Adipocyte (in vitro differentiated cells): Measurements from ENCODE around the gene TDRKH.

Source experiments
- DNase-seq: peaks from one replicate; pipeline ENCODE4 v3.0.0-alpha.2; 2015; ENCODE audit warnings: low read depth
- H3K27me3 ChIP-seq: replicated peaks from 2 replicates; pipeline ENCODE4 v1.7.0; 2013; ENCODE audit warnings: mild to moderate bottlenecking, low read length, moderate library complexity; ENCODE audit not compliant: control insufficient read depth, insufficient read depth
- H3K36me3 ChIP-seq: 2 replicates; pipeline ENCODE4 v1.7.0; 2013; ENCODE audit warnings: low read length, mild to moderate bottlenecking, moderate library complexity; ENCODE audit not compliant: control insufficient read depth, insufficient read depth, severe bottlenecking
- H3K4me1 ChIP-seq: 2 replicates; pipeline ENCODE4 v1.7.0; 2013; ENCODE audit warnings: mild to moderate bottlenecking, low read length, moderate library complexity; ENCODE audit not compliant: control insufficient read depth, insufficient read depth
- H3K4me3 ChIP-seq: 2 replicates; pipeline ENCODE4 v1.7.0; 2013; ENCODE audit warnings: mild to moderate bottlenecking, low read length, moderate library complexity
- H3K9ac ChIP-seq: 2 replicates; pipeline ENCODE4 v1.7.0; 2013; ENCODE audit warnings: mild to moderate bottlenecking, low read length, moderate library complexity
- H3K9me3 ChIP-seq: 2 replicates; pipeline ENCODE4 v1.7.0; 2013; ENCODE audit warnings: mild to moderate bottlenecking, low read length, moderate library complexity; ENCODE audit not compliant: control insufficient read depth

Gene TDRKH

DNA sequence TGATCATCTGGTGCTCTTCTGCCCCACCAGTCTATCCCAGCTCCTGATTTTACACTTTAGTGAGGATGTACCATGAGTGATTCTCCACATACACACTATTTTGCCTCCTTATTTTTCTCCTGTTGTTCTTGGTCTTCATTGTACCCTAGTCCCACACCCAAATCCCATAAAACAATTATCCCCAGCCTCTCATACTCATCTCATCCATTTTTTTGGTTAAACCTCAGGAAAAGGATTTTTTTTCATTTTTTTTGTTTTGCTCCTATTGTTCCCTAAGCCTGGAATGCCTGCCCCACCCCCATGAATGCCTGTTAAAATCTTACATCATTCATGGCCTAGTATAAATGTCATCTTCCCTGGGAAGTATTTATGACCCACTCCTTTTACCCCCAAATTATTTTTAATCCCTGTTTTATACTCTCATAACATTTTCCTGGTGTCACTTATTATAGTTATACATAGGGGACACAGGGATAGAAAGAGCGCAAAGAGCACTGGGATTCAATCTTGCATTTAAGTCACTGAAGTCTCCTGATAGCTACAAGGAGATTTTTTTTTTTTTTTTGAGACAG is 19.8 kb upstream of the TDRKH start:
- no peaks in the 10 kb centered on the region for H3K9me3 ChIP-seq
- peak overlapping the region; percentile 0 for H3K9ac ChIP-seq
- H3K4me3 ChIP-seq = no peak overlapping the region
- peaks cover 51% of the 10 kb centered on the region for H3K27me3 ChIP-seq
- H3K4me1 ChIP-seq = peaks cover 23% of the 10 kb centered on the region
- H3K36me3 ChIP-seq = no peaks in the 10 kb centered on the region
- no peak for DNase-seq

DNA sequence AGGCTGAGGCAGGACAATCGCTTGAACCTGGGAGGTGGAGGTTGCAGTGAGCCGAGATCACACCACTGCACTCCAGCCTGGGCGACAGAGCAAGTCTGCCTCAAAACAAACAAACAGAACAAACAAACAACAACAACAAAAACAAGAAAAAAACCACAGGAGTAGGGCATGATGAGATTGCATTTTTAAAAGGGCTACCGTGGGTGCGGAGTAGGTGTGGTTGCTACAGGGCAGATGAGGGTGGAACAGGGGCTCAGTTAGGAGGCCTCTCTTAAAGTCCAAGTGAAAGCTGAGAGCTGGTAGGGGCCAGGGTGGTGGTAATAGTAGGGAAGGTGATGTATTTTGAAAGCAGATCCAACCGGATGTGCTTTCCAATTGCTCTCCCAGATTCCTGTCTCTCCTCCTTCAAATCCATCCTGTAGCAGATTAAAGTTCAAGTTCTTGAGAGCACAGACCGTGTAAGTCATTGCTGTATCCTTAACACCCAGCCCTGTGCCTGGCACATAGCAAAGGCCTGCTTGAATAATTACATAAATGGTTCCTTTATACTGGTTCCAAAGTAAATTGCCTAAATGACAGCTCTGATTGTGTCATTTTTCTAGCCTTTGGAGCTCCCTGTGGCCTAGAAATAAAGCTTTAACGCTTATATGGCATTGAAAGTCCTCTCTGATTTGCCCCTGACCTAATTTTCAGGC is 19.1 kb upstream of the TDRKH start:
- no peak overlapping the region for H3K4me3 ChIP-seq
- peaks cover 51% of the 10 kb centered on the region for H3K27me3 ChIP-seq
- H3K9ac ChIP-seq = peak overlapping the region; percentile 0
- peaks cover 23% of the 10 kb centered on the region for H3K4me1 ChIP-seq
- DNase-seq = no peak
- no peaks in the 10 kb centered on the region for H3K9me3 ChIP-seq
- H3K36me3 ChIP-seq = no peaks in the 10 kb centered on the region

DNA sequence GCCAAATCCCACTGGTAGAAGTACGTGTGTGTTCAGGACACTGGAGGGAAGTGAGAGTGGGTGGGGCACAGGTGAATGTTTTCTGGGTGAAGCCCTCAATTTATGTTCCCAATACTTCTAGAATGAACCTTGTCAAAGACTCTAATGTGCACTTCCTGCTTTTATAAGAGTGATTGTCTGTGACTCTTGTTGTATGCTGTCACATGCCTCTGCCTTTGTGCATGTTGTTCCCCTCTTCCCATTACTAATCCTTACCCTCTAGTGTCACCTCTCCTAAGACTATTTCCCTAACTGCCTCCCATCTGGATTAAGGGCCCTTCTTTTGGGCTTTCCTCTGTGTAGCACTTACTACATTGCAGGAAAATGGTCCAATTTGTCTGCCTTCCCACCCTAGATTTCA is 17.5 kb upstream of the TDRKH start:
- Histone ChIP-seq H3K4me3 (no peak overlapping the region), H3K27me3 (peaks cover 56% of the 10 kb centered on the region), H3K36me3 (no peaks in the 10 kb centered on the region), H3K9me3 (no peaks in the 10 kb centered on the region), H3K4me1 (peaks cover 23% of the 10 kb centered on the region), H3K9ac (no peak overlapping the region)
- DNase-seq = no peak

DNA sequence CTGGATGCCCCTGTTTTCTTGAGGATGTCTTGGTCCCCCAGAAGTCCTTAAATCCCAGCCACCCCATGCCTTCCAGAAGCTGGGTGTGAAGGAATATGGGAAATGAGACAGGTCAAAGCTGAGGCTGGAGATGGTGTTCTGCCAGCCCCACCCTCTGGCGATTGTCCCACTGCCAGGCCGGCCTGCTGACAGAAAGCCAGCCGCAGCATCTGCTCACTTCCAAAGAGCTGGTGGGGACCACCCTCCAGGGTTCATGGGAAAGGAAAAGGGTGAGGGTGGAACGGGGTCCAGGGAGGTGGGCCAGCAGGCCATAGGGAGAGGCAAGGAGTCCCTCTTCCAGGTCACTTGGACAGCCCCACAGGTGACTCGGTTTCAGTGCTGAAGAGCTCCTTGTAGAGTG is 16.8 kb upstream of the TDRKH start:
- no peaks in the 10 kb centered on the region for H3K36me3 ChIP-seq
- no peaks in the 10 kb centered on the region for H3K9me3 ChIP-seq
- no peak for DNase-seq
- peaks cover 62% of the 10 kb centered on the region for H3K27me3 ChIP-seq
- H3K9ac ChIP-seq = no peak overlapping the region
- H3K4me1 ChIP-seq = peaks cover 23% of the 10 kb centered on the region
- no peak overlapping the region for H3K4me3 ChIP-seq

DNA sequence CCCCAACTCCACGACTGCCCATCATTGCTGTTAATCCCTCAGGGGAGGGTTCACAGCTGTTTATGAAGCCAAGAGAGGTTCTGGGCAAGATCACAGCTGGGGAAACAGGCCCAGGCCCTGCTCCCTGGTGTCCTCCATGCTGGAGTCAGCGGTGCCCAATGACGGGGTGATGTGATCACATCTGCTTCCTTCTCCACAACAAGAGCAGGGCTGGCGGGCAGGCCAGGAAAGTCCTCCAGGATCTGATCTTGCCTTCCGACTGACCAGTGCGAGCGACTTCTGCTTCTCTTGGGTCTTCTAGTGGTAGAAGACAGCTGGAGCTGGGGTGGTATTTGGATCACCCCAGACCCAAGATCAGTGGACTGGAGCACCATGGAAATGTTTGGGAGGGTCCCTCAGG is 15.9 kb upstream of the TDRKH start:
- Histone ChIP-seq H3K27me3 (peaks cover 70% of the 10 kb centered on the region), H3K4me1 (peaks cover 19% of the 10 kb centered on the region), H3K36me3 (no peaks in the 10 kb centered on the region), H3K9me3 (no peaks in the 10 kb centered on the region), H3K4me3 (no peak overlapping the region), H3K9ac (no peak overlapping the region)
- no peak for DNase-seq

DNA sequence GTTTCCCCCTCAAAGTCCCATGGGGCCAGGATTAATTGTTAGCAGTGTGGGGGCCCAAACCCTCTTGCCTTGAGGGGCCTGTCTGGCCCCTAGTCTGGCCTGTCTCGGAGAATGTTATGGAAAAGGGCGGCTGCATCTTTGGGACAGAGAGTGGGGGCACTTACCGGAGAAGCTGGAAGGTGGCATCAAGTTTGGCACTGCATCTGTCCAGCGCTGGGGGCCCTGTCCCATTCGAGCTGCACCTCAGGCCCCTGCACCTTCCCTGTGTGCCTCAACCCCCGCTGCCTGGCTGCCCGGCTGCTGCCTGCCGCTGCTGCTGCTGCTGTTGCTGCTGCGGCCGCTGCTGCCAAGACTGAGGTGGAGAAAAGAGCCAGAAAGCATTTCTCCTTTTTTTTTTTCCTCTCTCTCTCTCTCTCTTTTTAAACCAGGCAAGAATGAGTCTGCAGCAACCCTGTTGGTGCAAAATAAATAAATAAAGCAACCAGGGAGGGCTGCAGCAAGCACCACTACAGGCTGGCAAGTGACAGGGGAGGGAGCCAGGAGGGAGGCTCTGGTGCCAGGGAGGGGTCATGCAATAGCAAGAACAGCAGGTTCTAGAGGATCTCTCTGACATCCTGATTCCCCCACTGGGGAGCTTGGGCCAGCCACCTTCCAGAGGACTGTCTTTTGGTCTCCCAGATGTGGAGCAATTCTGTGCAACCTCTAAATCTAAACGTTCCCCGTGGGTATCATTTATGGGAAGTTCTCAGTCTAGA is 14.9 kb upstream of the TDRKH start, which contains the start of gene LINGO4:
Gene LINGO4, minus strand, starts transcription at position 354 of the 755 bp plus-strand sequence. CDS start 2,715 bp downstream, outside the sequence.
- H3K4me3 ChIP-seq = no peak within 1 kb of the TSS
- DNase-seq = no peak
- peaks cover 12% of the 10 kb centered on the region for H3K4me1 ChIP-seq
- no peak within 1 kb of the TSS for H3K9ac ChIP-seq
- H3K9me3 ChIP-seq = no peaks in the 10 kb centered on the region
- peaks cover 80% of the 10 kb centered on the region for H3K27me3 ChIP-seq
- H3K36me3 ChIP-seq = no peaks in the 10 kb centered on the region

DNA sequence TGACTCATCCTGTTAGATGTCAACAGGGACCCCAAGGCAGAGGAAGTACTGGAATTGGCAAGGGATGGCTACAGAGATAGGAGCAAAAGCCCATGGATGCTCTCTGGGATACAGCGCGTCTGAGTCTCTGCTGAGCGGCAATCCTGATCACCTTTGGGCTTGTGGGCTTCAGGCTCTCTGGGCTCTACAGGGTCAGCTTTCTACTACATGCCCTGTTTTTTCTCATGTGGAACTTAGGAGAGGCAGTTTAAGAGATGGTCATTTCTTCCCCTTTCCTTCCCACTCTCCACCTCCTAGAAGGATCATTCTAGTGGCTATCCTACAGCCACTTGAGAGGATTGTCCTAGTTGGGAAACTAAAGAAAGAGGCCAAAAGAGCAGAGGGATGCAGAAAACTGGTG is 13.6 kb upstream of the TDRKH start:
- no peaks in the 10 kb centered on the region for H3K9me3 ChIP-seq
- peaks cover 92% of the 10 kb centered on the region for H3K27me3 ChIP-seq
- H3K36me3 ChIP-seq = no peaks in the 10 kb centered on the region
- H3K4me1 ChIP-seq = no peaks in the 10 kb centered on the region
- H3K4me3 ChIP-seq = no peak overlapping the region
- DNase-seq = no peak
- no peak overlapping the region for H3K9ac ChIP-seq

DNA sequence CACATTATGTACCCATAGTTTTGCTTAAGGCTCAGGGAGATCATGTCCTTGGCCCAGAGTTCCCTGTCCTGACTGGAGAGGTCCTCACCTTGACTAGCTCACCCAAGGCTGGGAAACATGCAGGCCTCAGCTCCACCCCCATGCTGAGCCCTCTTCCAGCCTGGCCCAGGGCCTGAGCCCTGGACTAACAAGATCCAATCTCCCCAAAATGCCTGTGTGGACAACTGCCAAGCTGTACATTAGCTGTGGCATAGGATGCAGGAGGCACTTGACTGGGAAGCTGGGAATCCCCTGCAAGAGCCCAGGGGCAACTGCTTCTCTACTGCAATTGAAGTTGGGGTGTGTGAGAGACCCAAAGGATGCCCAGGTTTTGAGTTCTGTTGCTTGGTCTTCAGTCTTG is 12.9 kb upstream of the TDRKH start:
- Histone ChIP-seq H3K36me3 (no peaks in the 10 kb centered on the region), H3K9me3 (no peaks in the 10 kb centered on the region), H3K9ac (no peak overlapping the region), H3K27me3 (peaks cover 93% of the 10 kb centered on the region), H3K4me3 (no peak overlapping the region), H3K4me1 (no peaks in the 10 kb centered on the region)
- no peak for DNase-seq

DNA sequence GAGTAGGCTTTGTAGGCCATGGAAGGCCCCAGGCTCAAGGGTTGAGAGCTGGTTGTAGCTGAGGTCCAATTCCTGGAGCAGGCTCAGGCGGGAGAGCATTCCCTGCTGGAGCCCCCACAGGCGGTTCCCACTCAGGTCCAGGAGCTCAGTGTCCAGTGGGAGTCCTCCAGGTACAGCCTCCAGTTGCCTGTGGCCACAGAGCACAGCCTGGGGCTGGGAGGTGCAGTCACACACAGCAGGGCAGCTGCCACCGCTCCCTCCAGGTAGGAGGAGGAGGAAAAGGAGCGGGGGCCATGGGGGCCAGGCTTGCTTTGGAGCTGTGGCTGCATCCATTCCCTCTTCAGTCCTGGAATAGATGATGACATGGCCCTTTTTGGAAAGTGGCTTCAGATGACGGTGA is 12.1 kb upstream of the TDRKH start:
- H3K9me3 ChIP-seq = peaks cover 3% of the 10 kb centered on the region
- no peaks in the 10 kb centered on the region for H3K36me3 ChIP-seq
- peaks cover 93% of the 10 kb centered on the region for H3K27me3 ChIP-seq
- no peak overlapping the region for H3K4me3 ChIP-seq
- DNase-seq = no peak
- H3K9ac ChIP-seq = no peak overlapping the region
- no peaks in the 10 kb centered on the region for H3K4me1 ChIP-seq

DNA sequence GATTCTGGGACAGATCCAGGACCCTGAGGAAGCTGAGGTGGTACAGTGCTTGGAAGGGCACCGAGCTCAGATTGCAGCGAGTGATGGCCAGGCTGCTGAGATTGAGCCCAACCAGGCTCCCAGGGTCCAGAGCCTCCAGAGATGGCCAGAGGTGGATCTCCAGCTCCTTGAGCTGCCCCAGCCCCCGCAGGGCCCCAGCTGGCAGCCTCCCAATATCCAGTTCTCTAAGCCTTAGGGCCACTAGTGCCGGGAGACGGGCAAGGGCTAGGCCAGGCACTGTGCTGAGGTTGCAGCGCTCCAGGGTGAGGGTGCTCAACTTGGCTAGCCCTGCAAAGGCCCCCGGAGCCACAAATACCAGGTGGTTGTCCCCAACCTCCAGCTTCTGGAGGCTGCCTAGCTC is 11.5 kb upstream of the TDRKH start:
- Histone ChIP-seq H3K27me3 (peaks cover 93% of the 10 kb centered on the region), H3K4me3 (no peak overlapping the region), H3K9ac (no peak overlapping the region), H3K36me3 (no peaks in the 10 kb centered on the region), H3K4me1 (no peaks in the 10 kb centered on the region), H3K9me3 (peaks cover 3% of the 10 kb centered on the region)
- no peak for DNase-seq

DNA sequence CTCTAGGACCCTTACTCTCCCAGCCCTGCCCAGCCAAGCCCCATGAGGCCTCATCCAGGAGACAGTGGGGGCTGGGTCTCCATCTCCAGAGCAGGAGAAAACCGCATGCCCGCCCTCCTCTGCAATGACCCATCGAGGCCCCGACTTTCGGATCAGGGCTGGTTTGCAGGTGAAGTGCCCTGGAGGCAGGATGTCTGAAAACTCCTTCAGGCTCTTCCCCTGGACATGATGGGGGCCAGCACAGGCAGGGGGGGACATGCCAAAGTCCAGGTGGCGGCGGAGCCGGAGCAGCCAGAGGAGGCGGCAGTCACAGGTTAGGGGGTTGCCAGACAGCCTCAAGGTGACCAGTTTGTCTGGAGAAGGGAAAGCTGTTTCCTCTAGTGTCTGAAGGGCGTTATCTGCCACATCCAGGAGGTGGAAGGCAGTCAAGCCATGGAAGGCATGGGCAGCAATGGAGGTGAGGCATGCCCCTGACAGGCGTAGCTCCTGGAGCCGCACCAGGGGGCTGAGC is 11.1 kb upstream of the TDRKH start:
- H3K27me3 ChIP-seq = peaks cover 93% of the 10 kb centered on the region
- no peak for DNase-seq

More for the DNA sequence above, 11.1 kb upstream of the TDRKH start:
- Histone ChIP-seq H3K4me3 (no peak overlapping the region), H3K36me3 (no peaks in the 10 kb centered on the region), H3K9ac (no peak overlapping the region), H3K4me1 (no peaks in the 10 kb centered on the region), H3K9me3 (peaks cover 3% of the 10 kb centered on the region)
